ENCODE data around the gene NR4A1.

DNA sequence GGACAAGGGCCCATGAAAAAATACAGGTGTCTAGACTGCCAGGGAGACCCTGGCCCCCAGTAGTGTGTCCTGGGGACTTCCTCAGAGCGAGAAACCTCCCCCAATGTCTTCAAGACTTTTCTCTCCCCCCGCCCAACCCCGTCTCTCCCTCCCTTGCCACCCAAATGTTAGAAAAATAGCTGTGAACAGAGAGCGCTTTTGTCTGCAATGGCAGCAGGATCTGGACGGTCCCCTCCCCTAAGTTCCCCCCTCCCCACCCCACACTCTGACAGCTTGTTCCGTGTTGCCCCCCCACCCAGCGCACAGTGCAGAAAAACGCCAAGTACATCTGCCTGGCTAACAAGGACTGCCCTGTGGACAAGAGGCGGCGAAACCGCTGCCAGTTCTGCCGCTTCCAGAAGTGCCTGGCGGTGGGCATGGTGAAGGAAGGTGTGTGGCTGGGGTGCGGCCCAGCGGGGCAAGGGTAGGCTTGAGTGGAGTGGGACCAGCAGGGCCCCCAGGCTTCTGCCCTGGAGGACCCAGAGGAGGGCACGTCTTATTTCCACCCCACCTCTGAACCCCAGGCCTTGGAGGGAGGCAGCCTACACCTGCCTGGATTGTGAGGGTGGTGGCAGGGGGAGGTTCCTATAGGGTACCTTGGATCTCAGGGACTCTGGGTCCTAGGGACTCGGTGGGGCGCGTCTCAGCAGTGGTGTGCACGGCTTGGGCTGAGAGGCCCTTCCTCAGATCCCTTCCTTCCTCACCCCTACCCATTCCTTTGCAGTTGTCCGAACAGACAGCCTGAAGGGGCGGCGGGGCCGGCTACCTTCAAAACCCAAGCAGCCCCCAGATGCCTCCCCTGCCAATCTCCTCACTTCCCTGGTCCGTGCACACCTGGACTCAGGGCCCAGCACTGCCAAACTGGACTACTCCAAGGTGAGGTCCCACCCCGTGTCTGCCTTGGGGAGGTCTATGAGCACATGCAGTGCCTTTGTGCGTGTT is 4.8 kb downstream of the NR4A1 start:
- no peak for TF ChIP-seq SREBF1 (IDR thresholded peaks at IDR 0.05; ENCODE audit: low read length)
- TF ChIP-seq RAD21 (IDR thresholded peaks at IDR 0.05; ENCODE audit: insufficient read depth, low read depth, low read length) = no peak
- no peak for TF ChIP-seq TCF12 (IDR thresholded peaks at IDR 0.05; ENCODE audit: low read depth, low read length)
- no peak for TF ChIP-seq CHD1 (IDR thresholded peaks at IDR 0.05; ENCODE audit: low read depth, low read length)
- TF ChIP-seq IRF3 (IDR thresholded peaks at IDR 0.05) = no peak
- no peak for TF ChIP-seq SUZ12 (IDR thresholded peaks at IDR 0.05; ENCODE audit: unreplicated experiment)
- TF ChIP-seq, protein P1, sequence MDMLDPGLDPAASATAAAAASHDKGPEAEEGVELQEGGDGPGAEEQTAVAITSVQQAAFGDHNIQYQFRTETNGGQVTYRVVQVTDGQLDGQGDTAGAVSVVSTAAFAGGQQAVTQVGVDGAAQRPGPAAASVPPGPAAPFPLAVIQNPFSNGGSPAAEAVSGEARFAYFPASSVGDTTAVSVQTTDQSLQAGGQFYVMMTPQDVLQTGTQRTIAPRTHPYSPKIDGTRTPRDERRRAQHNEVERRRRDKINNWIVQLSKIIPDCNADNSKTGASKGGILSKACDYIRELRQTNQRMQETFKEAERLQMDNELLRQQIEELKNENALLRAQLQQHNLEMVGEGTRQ (IDR thresholded peaks at IDR 0.05; ENCODE audit: borderline replicate concordance, low read depth, low read length) = no peak
- no peak for TF ChIP-seq TAF1 (IDR thresholded peaks at IDR 0.05; ENCODE audit: borderline replicate concordance, low read depth, low read length)
- TF ChIP-seq CTCF (IDR thresholded peaks at IDR 0.05 in 2 of 3, conservative IDR thresholded peaks at IDR 0.05 in 1 of 3; ENCODE audit: control insufficient read depth in 2 of 3, extremely low read depth in 1 of 3, insufficient read depth in 1 of 3, low read depth in 3 of 3, low read length in 3 of 3) = no peak
- no peak for TF ChIP-seq BRCA1 (IDR thresholded peaks at IDR 0.05; ENCODE audit: low read depth, low read length)
- TF ChIP-seq NR2F1 (conservative IDR thresholded peaks at IDR 0.05) = no peak
- TF ChIP-seq YY1 (IDR thresholded peaks at IDR 0.05; ENCODE audit: low read depth, low read length) = no peak
- no peak for TF ChIP-seq FOXM1 (IDR thresholded peaks at IDR 0.05; ENCODE audit: low read depth, low read length)
